Rectal smooth muscle tissue (tissue), 1 donor: ENCODE measurements around the gene KIF22.
"Not testable (repeated sequence)": the region's sequence is repeated elsewhere in the genome, so short reads cannot be mapped to it uniquely, and the experiment has no call there.

Experiments used
- H3K27ac ChIP-seq: one replicate; pipeline ENCODE4 v1.7.0; 2013; ENCODE audit warnings: low read depth, low read length, inconsistent platforms
- H3K27me3 ChIP-seq: one replicate; pipeline ENCODE4 v1.7.0; 2013; ENCODE audit warnings: low read length; ENCODE audit not compliant: control insufficient read depth, insufficient read depth
- H3K36me3 ChIP-seq: one replicate; pipeline ENCODE4 v1.7.0; 2013; ENCODE audit warnings: low read length; ENCODE audit not compliant: control insufficient read depth, insufficient read depth
- H3K4me1 ChIP-seq: one replicate; pipeline ENCODE4 v1.7.0; 2013; ENCODE audit warnings: low read length; ENCODE audit not compliant: control insufficient read depth, insufficient read depth
- H3K4me3 ChIP-seq: one replicate; pipeline ENCODE4 v1.7.0; 2013; ENCODE audit warnings: low read length
- H3K9ac ChIP-seq: one replicate; pipeline ENCODE4 v1.7.0; 2013; ENCODE audit warnings: low read length

KIF22 gene

GRCh38 chr16:29790183-29790948 is at the start of gene KIF22:
TSS of gene KIF22 (plus strand) at chr16:29790751. CDS start at chr16:29790760, 9 bp downstream.
- no peaks in the 10 kb centered on the region for H3K36me3 ChIP-seq
- no peaks in the 10 kb centered on the region for H3K27me3 ChIP-seq
- peak within 1 kb of the TSS; percentile 91 for H3K4me3 ChIP-seq
- H3K27ac ChIP-seq, result peak within 1 kb of the TSS; percentile 91
- H3K4me1 ChIP-seq, result peaks cover 8% of the 10 kb centered on the region
- H3K9ac ChIP-seq, result peak within 1 kb of the TSS; percentile 91

GRCh38 chr16:29742683-29743275 is 47.8 kb upstream of the KIF22 start:
- no peak overlapping the region for H3K9ac ChIP-seq
- no peaks in the 10 kb centered on the region for H3K4me1 ChIP-seq
- no peaks in the 10 kb centered on the region for H3K36me3 ChIP-seq
- H3K27ac ChIP-seq, result no peak overlapping the region
- no peak overlapping the region for H3K4me3 ChIP-seq
- no peaks in the 10 kb centered on the region for H3K27me3 ChIP-seq

GRCh38 chr16:29743475-29743826 is 47.1 kb upstream of the KIF22 start:
- Histone ChIP-seq H3K4me1 (no peaks in the 10 kb centered on the region), H3K27me3 (no peaks in the 10 kb centered on the region), H3K9ac (no peak overlapping the region), H3K36me3 (no peaks in the 10 kb centered on the region), H3K27ac (no peak overlapping the region), H3K4me3 (no peak overlapping the region)

GRCh38 chr16:29743827-29744531 is 46.6 kb upstream of the KIF22 start:
- Histone ChIP-seq H3K27ac (no peak overlapping the region), H3K4me1 (no peaks in the 10 kb centered on the region), H3K27me3 (no peaks in the 10 kb centered on the region), H3K9ac (no peak overlapping the region), H3K36me3 (no peaks in the 10 kb centered on the region), H3K4me3 (no peak overlapping the region)

GRCh38 chr16:29744541-29745101 is 45.9 kb upstream of the KIF22 start:
- no peaks in the 10 kb centered on the region for H3K36me3 ChIP-seq
- H3K4me3 ChIP-seq, result peak overlapping the region; percentile 51
- no peak overlapping the region for H3K9ac ChIP-seq
- no peak overlapping the region for H3K27ac ChIP-seq
- H3K27me3 ChIP-seq, result no peaks in the 10 kb centered on the region
- H3K4me1 ChIP-seq, result no peaks in the 10 kb centered on the region

- no peaks in the 10 kb centered on the region for H3K4me1 ChIP-seq
- no peaks in the 10 kb centered on the region for H3K36me3 ChIP-seq
- no peak overlapping the region for H3K27ac ChIP-seq
- no peaks in the 10 kb centered on the region for H3K27me3 ChIP-seq
- H3K9ac ChIP-seq, result no peak overlapping the region
- peak overlapping the region; percentile 51 for H3K4me3 ChIP-seq
These were observed 45.3 kb upstream of the KIF22 start for GRCh38 chr16:29745121-29745852.

GRCh38 chr16:29745853-29746345 is 44.7 kb upstream of the KIF22 start, which contains the start of gene C16orf54:
TSS of gene C16orf54 (minus strand) at chr16:29745990. CDS start at chr16:29744951, 1,039 bp downstream.
- no peaks in the 10 kb centered on the region for H3K27me3 ChIP-seq
- H3K9ac ChIP-seq, result no peak within 1 kb of the TSS
- H3K27ac ChIP-seq, result no peak within 1 kb of the TSS
- no peaks in the 10 kb centered on the region for H3K4me1 ChIP-seq
- H3K4me3 ChIP-seq, result peak within 1 kb of the TSS; percentile 51
- no peaks in the 10 kb centered on the region for H3K36me3 ChIP-seq

- not testable (repeated sequence) for H3K4me1 ChIP-seq, H3K36me3 ChIP-seq, H3K4me3 ChIP-seq, H3K27ac ChIP-seq, H3K27me3 ChIP-seq, H3K9ac ChIP-seq
These were observed 44.0 kb upstream of the KIF22 start for GRCh38 chr16:29746518-29746917.

- Histone ChIP-seq H3K4me3 (no peak overlapping the region), H3K27me3 (no peaks in the 10 kb centered on the region), H3K9ac (no peak overlapping the region), H3K36me3 (no peaks in the 10 kb centered on the region), H3K27ac (no peak overlapping the region), H3K4me1 (no peaks in the 10 kb centered on the region)
These were observed 42.4 kb upstream of the KIF22 start for GRCh38 chr16:29747947-29748759.

GRCh38 chr16:29748760-29749149 is 41.8 kb upstream of the KIF22 start:
- not testable (repeated sequence) for H3K27ac ChIP-seq, H3K4me1 ChIP-seq, H3K27me3 ChIP-seq, H3K36me3 ChIP-seq, H3K9ac ChIP-seq, H3K4me3 ChIP-seq

GRCh38 chr16:29753516-29753915 is 37.0 kb upstream of the KIF22 start:
- Histone ChIP-seq H3K9ac (no peak overlapping the region), H3K4me3 (no peak overlapping the region), H3K4me1 (no peaks in the 10 kb centered on the region), H3K36me3 (no peaks in the 10 kb centered on the region), H3K27me3 (no peaks in the 10 kb centered on the region), H3K27ac (no peak overlapping the region)
